ENCODE measurements around the gene ALPK3. TPM values are rescaled to one million over a fixed set of nuclear protein-coding genes. Genes with fewer than 3 reads are reported as not detected.
A peak's percentile ranks its signal among the peaks of the same experiment; 100 is the strongest.

Gene ALPK3
- total and polyA plus RNA-seq, 9 of the 15 experiments (the other 6 are each of a cell fraction or from before 2014, with no cell fraction given), result 0.04 to 1.0 (median 0.07) TPM; not detected in 2

GRCh38 chr15:84914909-84915605 is 97.9 kb downstream of the ALPK3 start (continued):
- TF ChIP-seq CBFA2T3 (IDR thresholded peaks at IDR 0.05) (no peak), TAF1 (IDR thresholded peaks at IDR 0.05; ENCODE audit: control insufficient read depth, extremely low read depth, insufficient read depth, low read length, severe bottlenecking) (no peak), BMI1 (IDR thresholded peaks at IDR 0.05; ENCODE audit: low read length) (no peak), HOMEZ (CRISPR knock-in tag; IDR thresholded peaks at IDR 0.05) (no peak), FOXM1 (IDR thresholded peaks at IDR 0.05; ENCODE audit: low read depth) (no peak), FOXM1 (CRISPR knock-in tag; IDR thresholded peaks at IDR 0.05; ENCODE audit: low read depth) (no peak), U2AF2 (optimal IDR thresholded peaks at IDR 0.05; ENCODE audit: low read depth, low read length) (no peak), ERF (CRISPR knock-in tag; IDR thresholded peaks at IDR 0.05) (no peak), TGIF2 (CRISPR knock-in tag; IDR thresholded peaks at IDR 0.05) (no peak), SMAD3 (CRISPR knock-in tag; conservative IDR thresholded peaks at IDR 0.05) (no peak), ZNF780A (CRISPR knock-in tag; IDR thresholded peaks at IDR 0.05) (no peak), CC2D1A (IDR thresholded peaks at IDR 0.05) (no peak), SRSF1 (IDR thresholded peaks at IDR 0.05; ENCODE audit: low read depth, low read length) (no peak), CTCF (IDR thresholded peaks at IDR 0.05 in 2 of 3, conservative IDR thresholded peaks at IDR 0.05 in 1 of 3; ENCODE audit: insufficient read depth in 2 of 3, low read depth in 1 of 3, low read length in 3 of 3) (no peak), SMARCE1 (IDR thresholded peaks at IDR 0.05) (peak; percentile 56; the same call in 1 of the 2 replicates), ZNF143 (CRISPR knock-in tag; IDR thresholded peaks at IDR 0.05) (no peak), RNF2 (IDR thresholded peaks at IDR 0.05) (no peak), RFX7 (CRISPR knock-in tag; IDR thresholded peaks at IDR 0.05) (no peak), THRAP3 (IDR thresholded peaks at IDR 0.05; ENCODE audit: borderline replicate concordance) (no peak), THRB (CRISPR knock-in tag; conservative IDR thresholded peaks at IDR 0.05) (no peak), TRIM28 (IDR thresholded peaks at IDR 0.05) (no peak)
- TF ChIP-seq, protein P1, sequence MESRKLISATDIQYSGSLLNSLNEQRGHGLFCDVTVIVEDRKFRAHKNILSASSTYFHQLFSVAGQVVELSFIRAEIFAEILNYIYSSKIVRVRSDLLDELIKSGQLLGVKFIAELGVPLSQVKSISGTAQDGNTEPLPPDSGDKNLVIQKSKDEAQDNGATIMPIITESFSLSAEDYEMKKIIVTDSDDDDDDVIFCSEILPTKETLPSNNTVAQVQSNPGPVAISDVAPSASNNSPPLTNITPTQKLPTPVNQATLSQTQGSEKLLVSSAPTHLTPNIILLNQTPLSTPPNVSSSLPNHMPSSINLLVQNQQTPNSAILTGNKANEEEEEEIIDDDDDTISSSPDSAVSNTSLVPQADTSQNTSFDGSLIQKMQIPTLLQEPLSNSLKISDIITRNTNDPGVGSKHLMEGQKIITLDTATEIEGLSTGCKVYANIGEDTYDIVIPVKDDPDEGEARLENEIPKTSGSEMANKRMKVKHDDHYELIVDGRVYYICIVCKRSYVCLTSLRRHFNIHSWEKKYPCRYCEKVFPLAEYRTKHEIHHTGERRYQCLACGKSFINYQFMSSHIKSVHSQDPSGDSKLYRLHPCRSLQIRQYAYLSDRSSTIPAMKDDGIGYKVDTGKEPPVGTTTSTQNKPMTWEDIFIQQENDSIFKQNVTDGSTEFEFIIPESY (CRISPR knock-in tag; IDR thresholded peaks at IDR 0.05), result no peak
- TF ChIP-seq, protein P2, sequence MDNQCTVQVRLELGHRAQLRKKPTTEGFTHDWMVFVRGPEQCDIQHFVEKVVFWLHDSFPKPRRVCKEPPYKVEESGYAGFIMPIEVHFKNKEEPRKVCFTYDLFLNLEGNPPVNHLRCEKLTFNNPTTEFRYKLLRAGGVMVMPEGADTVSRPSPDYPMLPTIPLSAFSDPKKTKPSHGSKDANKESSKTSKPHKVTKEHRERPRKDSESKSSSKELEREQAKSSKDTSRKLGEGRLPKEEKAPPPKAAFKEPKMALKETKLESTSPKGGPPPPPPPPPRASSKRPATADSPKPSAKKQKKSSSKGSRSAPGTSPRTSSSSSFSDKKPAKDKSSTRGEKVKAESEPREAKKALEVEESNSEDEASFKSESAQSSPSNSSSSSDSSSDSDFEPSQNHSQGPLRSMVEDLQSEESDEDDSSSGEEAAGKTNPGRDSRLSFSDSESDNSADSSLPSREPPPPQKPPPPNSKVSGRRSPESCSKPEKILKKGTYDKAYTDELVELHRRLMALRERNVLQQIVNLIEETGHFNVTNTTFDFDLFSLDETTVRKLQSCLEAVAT (IDR thresholded peaks at IDR 0.05), result no peak

Measured in K562 (cell line).